Suprapubic skin (tissue), 4 donors: ENCODE data around the gene SFSWAP.
"Not testable (repeated sequence)": the region's sequence is repeated elsewhere in the genome, so short reads cannot be mapped to it uniquely, and the experiment has no call there.

ENCODE experiments used
- EP300 ChIP-seq: sonication (generic); formaldehyde crosslinking; IDR thresholded peaks from one replicate; pipeline ENCODE4 v1.6.1; 2017; ENCODE audit warnings: antibody characterized with exemption
- POLR2AphosphoS5 ChIP-seq, 3 donors: sonication (generic); formaldehyde crosslinking; IDR thresholded peaks; one replicate each; pipeline ENCODE4 v1.6.1; 2017; ENCODE audit warnings: antibody characterized with exemption in 3 of 3
- TF ChIP-seq, protein P1 (sequence below), 2 donors: fragments of 200-600 bp in 1 of 2; fragments of 450-650 bp in 1 of 2; sonication (generic) in 1 of 2; IDR thresholded peaks; one replicate each; pipeline ENCODE4 v1.5.1; 2016 to 2019; ENCODE audit warnings: antibody characterized with exemption in 2 of 2, mild to moderate bottlenecking in 1 of 2, moderate library complexity in 1 of 2

DNA sequence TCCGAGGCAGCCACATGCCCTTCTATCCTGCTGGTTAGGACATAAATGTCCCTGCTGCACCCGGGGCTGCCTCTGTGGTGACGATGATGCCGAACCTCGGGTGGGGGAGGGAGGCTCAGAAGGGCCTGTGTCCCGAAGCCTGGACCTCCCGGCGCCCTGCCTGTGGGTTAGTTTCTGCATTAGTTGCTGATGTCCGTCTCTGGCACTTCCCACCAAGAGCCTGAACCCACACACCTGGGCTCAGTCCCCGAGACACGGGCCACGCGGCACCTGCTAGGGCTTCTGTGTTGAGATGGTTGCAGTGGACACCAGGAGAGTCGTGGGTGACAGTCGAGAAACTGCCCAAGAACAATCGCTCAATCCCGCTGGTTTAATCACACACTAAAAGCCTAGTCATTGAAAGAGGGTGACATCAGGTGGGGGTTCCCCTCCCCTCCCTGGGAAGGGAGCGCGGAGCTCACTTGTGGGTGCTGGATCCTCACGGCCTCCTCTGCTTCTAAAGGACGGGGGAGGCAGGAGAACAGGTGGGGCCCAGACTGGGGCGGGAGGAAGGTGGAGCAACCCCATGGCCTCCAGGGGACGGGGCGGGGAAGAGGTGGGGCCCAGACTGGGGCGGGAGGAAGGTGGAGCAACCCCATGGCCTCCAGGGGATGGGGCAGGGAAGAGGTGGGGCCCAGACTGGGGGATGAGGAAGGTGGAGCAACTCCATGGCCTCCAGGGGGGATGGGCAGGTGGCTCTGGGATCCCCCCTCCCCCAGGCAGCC is 29.0 kb upstream of the SFSWAP start:
- TF ChIP-seq, protein P1, sequence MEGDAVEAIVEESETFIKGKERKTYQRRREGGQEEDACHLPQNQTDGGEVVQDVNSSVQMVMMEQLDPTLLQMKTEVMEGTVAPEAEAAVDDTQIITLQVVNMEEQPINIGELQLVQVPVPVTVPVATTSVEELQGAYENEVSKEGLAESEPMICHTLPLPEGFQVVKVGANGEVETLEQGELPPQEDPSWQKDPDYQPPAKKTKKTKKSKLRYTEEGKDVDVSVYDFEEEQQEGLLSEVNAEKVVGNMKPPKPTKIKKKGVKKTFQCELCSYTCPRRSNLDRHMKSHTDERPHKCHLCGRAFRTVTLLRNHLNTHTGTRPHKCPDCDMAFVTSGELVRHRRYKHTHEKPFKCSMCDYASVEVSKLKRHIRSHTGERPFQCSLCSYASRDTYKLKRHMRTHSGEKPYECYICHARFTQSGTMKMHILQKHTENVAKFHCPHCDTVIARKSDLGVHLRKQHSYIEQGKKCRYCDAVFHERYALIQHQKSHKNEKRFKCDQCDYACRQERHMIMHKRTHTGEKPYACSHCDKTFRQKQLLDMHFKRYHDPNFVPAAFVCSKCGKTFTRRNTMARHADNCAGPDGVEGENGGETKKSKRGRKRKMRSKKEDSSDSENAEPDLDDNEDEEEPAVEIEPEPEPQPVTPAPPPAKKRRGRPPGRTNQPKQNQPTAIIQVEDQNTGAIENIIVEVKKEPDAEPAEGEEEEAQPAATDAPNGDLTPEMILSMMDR (IDR thresholded peaks at IDR 0.05) = not testable (repeated sequence)
- not testable (repeated sequence) for TF ChIP-seq EP300; POLR2AphosphoS5 (IDR thresholded peaks at IDR 0.05)
